Amniotic stem cell (primary cell): ENCODE measurements around the gene C19orf12.
A peak's percentile ranks its signal among the peaks of the same experiment; 100 is the strongest.
"Not testable (repeated sequence)": the region's sequence is repeated elsewhere in the genome, so short reads cannot be mapped to it uniquely, and the experiment has no call there.

Experiments used
- DNase-seq: peaks from one replicate; lab custom pipeline; 2025; lab: John Stamatoyannopoulos, UW

C19orf12 gene

DNA sequence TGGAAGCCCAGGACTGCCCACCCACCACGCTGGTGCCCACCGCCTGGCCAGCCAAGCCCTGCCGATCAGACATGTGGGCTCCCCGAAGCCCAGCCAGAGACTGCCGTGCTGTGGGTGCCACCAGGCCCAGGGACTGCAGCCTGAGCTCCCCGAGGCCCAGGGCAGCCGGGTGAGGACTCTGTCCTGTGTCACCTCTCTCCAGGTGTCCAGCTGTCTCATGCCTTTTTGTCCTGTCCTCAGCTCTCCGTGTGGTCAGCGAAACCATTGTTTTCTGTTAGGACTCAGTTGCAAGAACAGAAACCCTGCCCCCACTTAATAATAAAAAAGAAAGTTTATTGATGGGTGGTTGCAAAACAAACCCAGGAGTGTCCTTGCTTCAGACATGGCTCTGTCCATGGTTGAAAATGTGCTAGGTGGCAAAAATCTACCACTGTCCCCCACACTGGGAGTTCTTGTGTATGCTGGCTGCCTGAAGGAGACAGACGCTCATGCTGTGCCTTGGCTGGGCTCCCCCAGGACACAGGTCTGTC lies 39.9 kb downstream of the C19orf12 start:
- DNase-seq: no peak

DNA sequence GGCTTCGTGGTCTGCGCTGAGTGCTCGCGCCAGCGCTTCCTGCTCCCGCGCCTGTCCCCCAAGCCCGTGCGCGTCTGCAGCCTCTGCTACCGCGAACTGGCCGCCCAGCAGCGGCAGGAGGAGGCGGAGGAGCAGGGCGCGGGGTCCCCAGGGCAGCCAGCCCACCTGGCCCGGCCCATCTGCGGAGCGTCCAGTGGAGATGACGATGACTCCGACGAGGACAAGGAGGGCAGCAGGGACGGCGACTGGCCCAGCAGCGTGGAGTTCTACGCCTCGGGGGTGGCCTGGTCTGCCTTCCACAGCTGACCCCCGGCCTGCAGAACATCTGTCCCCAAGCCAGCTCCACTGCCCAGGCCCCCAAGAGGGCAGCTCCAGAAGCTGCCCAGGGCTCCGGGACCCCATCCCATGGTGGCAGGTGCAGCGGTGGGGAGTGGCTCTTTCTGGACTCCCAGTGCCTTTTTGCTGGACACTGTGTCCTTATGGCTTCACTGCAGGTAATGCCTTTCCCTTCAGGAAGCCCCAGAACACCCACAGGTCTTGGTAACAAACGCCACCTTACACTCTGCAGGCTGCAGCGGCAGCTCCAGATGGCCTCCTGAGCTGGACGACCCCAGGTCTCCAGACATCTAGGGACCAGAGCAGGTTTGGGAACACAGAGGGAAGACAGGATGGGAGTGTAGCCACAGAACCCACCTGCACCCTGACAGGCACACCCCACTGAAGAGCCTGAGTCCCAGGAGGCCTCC lies 40.5 kb downstream of the C19orf12 start:
- no peak for DNase-seq

DNA sequence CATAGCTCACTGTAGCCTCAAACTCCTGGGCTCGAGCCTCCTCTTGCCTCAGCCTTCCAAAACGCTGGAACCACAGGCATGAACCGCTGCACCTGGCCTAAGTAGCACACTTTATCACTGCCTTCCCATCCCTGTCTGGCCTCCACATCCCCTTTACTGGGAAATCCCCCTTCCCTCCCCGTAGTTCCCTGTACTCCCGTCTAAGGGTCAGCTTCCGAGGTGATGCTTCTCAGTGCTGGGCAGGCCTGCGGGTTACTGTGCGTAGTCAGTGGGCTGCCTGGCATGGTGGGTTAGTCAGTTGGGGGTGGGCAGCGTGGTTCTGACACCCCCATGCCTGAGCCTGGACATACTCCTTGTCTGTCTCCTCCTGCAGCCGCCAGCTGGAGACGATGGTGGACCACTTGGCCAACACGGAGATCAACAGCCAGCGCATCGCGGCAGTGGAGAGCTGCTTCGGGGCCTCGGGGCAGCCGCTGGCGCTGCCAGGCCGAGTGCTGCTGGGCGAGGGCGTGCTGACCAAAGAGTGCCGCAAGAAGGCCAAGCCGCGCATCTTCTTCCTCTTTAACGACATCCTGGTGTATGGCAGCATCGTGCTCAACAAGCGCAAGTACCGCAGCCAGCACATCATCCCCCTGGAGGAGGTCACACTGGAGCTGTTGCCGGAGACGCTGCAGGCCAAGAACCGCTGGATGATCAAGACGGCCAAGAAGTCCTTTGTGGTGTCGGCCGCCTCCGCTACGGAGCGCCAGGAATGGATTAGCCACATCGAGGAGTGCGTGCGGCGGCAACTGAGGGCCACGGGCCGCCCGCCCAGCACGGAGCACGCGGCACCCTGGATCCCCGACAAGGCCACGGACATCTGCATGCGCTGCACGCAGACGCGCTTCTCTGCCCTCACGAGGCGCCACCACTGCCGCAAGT lies 41.4 kb downstream of the C19orf12 start:
- no peak for DNase-seq

DNA sequence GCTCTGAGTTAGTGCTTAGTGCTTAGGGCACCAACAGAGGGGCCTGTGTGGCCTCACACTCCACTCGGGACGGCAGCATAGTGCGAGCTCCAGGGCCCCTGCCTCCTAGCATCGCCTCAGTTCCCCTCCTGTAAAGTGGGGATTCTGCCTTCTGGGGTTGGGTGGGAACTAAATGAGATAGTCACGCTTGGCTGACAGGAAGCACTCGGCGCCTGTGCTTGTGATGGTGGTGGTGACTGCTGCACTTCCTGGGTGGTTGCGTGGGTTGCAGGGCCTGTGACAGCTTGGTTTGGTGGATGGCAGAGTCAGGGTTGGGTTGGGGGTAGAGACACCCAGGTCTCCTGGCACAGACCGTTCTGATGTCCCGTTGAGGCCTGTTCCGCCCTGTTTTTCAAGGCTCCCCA lies 42.1 kb downstream of the C19orf12 start:
- no peak for DNase-seq

DNA sequence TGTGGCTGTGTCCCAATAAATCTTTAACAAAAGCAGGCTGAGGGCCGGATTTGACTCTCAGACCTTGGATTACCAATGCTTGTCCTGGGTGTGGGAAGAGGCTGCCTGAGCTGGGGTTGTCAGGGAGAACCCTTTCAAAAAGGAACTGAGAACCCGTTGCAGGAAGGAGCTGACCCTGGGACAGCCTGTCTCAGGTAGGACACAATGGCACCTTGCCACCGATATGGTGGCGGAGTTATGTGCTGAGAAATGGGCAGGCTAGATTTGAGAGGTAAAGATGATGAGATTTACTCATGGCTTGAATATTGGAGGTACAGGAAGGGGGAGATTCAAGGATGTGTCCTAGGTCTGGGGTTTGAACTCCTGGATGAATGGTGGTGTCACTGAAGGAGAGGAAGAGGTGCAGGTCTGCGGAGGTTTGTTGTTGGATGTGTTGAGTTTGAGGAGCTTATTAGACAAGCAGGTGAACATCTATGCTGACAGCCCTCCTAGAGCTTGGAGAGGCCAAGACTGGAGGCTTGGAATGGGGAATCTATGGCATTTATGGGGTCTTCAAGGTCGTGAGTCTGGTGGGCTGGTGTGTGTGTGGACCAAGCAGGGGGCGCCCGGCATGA lies 42.6 kb downstream of the C19orf12 start:
- no peak for DNase-seq

DNA sequence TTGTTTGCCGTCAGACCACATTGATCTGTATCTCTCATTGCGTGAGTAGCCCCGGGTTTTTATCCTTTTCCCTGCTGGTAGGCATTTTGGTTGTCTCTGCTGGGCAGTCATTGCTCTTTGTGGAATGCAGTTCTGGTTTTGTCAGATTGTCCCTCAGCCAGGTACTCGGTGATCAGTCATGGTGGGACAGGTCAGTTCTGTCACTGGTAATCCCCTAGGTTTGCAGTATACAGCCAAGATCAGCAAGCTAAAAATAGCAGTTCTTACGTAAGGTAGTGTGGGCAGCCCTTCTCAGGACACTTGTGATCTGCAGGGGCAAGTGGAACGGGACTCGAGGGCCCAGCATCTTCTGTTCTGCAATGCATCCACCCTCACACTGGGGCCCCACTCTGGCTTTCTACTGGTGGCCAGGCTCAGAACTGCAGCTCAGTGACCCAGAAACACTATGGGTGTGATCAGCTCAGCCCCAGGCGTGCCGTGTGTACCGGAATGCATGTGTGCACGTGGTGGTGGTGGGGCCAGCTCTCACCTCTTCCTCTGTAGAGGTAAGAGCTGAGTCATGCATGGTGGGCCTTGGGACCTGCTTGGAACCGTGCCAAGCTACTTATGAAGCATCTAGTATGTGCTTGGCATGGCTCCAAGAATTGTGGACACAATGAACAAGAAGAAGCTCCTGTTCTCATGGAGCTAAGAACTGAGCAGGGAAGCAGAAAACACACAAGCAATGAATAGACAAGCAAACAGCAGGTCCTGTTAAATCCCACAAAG lies 43.5 kb downstream of the C19orf12 start:
- DNase-seq: no peak

DNA sequence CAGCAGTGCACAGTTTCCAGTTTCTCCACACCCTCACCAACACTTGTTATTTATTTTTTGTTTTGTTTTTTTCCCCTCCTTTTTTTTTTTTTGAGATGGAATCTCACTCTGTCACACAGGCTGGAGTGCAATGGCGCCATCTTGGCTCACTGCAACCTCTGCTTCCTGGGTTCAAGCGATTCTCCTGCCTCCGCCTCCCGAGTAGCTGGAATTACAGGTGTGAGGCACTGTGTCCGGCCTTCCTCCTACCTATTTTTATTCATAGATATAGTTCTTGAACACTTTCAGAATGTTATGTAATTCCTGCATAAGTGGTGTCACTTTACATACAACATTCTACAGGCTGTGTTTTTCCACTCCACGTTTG lies 44.1 kb downstream of the C19orf12 start:
- not testable (repeated sequence) for DNase-seq

DNA sequence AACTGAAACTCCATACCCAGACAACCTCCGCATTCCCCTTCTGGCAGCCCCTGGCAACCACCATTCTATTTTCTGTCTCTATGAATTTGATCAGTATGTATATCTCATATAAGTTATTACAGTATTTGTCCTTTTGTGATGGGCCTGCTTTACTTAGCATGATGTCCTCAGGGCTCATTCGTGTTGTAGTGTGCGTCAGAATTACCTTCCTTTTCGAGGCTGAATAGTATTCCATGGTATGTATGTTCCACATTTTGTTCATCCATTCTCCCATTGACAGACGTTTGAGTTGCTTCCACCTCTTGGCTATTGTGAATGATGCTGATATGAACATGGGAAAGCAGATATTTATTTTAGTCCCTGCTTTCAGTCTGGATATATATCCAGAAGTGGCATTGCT lies 44.8 kb downstream of the C19orf12 start:
- no peak for DNase-seq

DNA sequence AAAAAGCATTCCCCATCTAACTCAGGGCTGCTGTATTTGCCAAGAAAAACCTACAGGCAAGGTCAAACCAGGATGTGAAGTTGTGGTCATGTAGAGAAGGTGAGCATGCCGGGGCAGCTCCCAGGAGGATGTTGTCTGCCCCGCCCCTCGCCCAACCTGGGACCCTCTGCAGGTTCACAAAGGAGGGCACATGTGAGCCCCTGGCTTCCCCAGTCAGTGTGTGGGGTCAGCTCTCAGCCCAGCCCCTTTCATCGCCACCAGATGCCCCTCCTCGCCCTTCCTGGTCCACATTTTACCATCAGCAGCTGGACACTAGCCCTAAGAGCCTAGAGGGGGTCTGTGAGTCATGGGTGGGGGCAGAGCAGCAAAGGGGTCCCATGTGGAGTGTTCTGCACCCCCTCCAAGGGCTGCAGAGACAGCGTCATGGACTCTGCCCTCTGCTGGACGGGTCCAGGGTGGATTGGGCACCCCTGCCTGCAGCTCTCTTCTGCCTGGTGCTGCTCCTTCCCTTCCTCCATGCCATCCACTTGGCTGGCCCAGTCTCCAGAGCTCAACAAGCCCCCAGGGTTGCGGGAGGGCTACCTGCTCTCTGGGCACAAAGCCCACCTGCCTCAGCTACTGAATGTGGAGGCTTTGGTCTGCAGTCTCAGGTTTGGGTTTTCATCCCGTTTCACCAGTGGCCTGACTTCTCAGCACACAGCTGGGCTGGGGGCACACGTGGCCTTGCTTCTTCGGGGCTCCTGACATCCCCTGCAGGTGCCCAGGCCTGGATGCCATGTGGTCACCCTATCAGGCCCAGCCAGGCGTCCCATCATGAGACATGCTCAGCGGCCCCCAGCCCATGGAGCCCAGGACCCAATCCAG lies 46.1 kb downstream of the C19orf12 start:
- DNase-seq: no peak

DNA sequence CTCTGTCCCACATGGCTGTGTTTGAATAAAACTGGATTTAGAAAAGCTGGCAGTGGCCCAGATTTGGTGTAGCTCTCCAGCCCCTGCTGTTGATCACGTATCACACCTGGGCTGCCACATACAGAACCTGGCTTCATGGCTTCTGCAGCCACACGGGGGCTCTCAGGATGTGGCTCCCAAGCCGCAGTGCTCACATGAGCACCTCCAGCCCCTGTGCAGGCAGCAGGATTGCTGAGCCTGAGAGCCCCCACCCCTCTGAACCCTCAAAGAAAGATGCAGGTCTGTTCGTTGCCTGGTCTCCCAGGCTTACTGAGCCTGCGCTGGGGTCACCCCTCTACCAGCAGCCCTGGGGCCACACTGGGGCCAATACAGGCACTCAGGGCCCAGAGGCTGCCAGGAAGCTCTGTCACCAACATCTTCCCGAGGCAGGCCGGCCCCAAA lies 47.1 kb downstream of the C19orf12 start:
- DNase-seq: no peak

DNA sequence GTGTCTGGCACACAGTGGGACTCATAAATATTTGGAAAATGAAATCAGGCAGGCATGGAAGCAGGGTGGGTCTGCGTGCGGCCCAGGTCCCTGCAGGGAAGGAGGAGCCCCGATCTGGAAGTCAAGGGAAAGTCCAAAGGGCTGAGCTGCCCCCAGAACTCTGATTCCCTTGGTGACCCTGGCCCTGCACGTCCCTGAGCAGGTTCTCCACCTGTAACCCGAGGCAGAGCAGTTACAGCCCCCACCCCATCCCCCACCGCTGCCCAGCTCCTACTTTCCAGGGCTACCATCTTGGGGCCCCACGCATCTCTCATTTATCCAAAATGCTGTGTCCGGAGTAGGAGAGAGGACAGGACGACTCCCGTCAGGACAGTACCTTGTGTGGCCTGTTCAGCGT lies 47.7 kb downstream of the C19orf12 start:
- no peak for DNase-seq

DNA sequence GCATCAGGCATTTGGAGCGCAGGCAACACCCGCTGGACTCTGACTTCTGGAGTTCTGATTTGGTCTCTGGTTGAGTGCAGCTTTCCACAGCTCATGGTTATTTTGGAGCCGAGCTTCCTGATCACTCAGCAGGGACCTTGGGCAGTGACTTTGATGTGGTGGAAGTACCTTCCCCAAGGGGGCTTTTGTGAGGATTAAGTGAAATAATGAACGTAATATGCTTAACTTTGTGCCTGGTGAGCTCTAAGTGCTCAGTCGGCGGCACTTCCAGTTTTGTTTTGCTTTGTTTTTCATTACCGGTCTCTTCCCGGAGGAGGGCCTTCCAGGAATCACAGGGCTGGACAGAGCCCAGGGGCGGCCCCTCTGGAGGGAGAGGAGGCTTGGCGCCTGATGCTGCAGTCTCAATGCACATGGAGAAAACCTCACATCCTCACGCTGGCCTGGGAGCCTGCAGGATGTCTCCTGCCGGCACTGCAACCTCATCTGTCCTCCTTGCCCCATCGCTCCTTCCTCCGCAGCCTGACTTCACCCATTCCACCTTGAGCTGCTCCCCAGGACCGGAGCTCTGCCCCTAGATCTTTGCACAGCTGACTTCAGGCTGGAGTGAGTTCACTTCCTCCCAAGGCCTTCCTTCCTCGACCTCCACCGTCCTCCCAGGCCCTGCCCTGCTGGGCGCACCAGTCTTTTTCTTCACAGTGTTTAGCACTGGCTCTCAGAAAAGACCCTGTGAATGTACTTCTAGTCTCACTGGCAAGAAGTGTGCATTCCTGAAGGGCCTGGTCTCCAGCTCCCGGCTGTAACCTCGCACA lies 48.3 kb downstream of the C19orf12 start:
- peak; percentile 46 for DNase-seq

DNA sequence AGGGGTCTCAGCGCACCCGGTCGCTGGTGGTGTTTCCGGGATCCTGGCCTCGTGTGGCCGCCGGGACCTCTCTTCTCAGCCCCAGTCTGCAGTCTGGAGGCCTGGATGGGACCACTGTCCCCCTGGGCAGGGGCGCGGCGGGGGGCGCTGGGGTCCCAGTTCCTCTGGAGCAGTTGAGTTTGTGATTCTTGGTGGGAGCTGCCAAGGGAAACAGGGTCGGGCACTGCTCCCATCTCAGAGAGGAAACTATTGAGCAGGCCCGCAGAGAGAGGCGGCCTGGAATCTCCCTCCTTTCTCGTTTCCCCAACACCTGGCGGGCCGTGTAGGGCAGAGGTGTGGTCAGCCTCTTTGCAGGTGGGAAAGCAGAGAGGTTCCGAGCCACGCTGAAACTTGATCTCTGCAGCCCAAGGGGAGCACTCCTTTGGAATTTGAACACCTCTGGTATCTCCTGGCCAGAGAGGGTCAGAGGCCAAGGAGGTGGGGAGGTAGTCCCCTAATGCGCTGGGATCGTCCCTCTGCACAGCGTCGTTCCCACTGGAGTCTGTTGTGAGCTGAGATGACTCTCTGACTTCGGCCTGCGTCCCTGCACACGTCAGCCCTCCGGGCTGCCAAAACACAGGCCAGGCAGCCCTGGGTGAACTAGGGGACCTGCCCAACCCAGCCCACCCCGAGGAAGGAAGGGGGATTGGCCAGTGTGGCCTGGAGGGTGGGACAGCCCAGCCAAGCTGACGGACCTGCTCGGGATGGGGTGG lies 49.1 kb downstream of the C19orf12 start:
- no peak for DNase-seq

DNA sequence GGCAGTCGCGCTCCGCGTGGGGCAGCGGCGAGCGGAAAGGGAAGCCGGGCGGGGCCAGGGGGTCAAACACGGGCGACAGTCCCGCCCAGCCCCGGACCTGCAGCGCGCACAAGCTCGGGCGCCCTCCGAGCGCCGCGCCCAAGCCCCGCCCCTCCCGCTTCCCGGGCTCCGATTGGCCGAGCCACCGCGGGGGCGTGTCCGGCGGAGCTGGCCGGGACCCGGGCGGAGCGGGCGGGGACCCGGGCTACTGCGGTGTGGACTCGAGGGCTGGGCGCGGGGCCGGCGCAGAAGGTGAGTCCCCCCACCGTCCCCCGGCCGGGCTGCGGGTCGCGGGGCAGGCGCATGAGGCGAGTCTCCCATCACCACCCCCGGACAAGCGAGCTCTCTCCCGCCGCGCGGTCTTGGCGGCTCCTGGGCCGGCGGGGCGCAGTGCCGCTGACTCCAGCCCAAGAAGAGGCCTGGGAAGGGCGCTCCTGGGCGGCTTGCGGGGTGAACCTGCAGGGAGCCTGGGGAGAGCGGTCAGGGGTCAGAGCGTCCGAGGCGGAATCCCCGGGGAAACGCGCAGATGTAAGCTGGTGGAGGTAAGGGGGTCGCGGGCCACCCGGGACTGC lies 49.7 kb downstream of the C19orf12 start, which contains the start of gene PLEKHF1:
PLEKHF1 (plus strand) TSS at position 247 of the 611 bp plus-strand sequence. CDS start 8,379 bp downstream, outside the sequence.
- DNase-seq: peak; percentile 26

DNA sequence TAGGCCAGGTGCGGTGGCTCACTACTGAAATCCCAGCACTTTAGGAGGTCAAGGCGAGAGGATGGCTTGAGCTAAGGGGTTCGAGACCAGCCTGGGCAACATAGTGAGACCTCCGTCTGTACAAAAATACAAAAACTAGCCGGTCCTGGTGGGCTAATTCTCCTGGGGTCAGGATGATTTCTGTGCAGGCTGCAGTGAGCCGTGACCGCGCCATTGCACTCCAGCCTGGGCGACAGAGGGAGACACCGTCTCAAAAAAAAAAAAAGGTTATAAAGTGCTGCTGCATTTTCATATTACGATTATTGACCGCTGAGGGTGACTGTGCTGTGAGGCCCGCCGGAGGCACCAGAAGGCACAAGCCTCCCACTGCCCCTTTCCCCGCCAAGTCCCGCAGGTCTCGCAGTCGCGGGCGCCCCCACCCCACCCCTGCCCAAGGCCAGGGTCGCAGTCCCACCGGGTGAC lies 50.3 kb downstream of the C19orf12 start:
- DNase-seq: no peak

DNA sequence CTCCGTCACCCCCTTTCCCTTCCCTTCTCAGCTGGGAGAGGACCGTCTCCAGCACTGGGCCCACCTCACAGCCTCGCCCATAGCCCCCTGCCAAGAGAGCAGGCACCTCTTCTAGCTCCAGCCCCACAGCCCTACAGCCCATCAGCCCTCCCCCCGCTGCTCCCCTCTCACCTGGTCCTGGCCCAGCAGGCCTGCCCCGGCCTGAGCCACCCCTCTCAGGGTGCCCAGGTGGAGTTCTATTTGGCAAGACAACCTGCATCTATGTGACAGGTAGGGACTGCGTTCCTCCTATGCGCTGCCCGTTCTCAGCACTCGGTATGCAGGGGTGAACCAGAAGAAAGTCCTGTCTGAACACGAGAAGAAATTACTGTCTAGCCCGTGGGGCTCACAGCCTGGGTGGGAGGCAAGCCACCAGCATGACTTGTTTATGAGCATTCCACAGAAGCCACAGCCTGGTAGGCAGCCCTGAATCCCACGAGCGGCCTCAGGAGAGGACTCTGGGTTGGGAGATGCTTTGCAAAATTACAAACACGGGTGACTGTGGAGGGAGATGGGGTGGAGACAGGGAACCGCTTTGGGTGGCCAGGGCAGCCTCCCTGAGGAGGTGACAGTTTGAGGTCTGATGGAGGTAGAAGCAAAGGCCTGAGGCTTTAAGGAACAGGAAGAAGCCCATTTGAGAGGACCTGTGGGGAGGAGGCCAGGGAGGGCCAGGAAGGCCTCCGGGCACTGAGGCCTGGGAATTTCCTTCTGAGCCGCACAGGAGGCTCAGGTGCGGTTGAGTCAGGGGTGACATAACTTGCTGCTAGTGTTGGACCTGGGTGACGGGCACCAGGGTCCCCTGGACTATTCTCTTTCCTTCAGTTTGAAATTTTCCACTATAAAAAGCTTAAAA lies 51.0 kb downstream of the C19orf12 start:
- no peak for DNase-seq
